ENCODE data around the gene DNAJB8.

DNAJB8 gene

GRCh38 chr3:128413413-128414205, 53.1 kb downstream of the DNAJB8 start:
- Histone ChIP-seq H3K4me1 (ENCODE audit: control insufficient read depth, insufficient read depth, low read length, poor library complexity, severe bottlenecking) (no peaks in the 10 kb centered on the region), H3K27ac (ENCODE audit: insufficient read depth, low read length, poor library complexity, severe bottlenecking) (no peak overlapping the region), H3K9me3 (ENCODE audit: control insufficient read depth, low read length) (no peaks in the 10 kb centered on the region), H3K36me3 (ENCODE audit: control insufficient read depth, insufficient read depth, low read length) (no peaks in the 10 kb centered on the region), H3K27me3 (replicated peaks; ENCODE audit: control insufficient read depth, insufficient read depth, low read length, poor library complexity, severe bottlenecking) (no peaks in the 10 kb centered on the region), H3K4me3 (ENCODE audit: insufficient read depth, low read depth, low read length, poor library complexity, severe bottlenecking) (no peak overlapping the region)
- no peak for DNase-seq

- Histone ChIP-seq H3K27ac (ENCODE audit: insufficient read depth, low read length, poor library complexity, severe bottlenecking) (no peak overlapping the region), H3K36me3 (ENCODE audit: control insufficient read depth, insufficient read depth, low read length) (no peaks in the 10 kb centered on the region), H3K9me3 (ENCODE audit: control insufficient read depth, low read length) (no peaks in the 10 kb centered on the region), H3K4me1 (ENCODE audit: control insufficient read depth, insufficient read depth, low read length, poor library complexity, severe bottlenecking) (no peaks in the 10 kb centered on the region), H3K4me3 (ENCODE audit: insufficient read depth, low read depth, low read length, poor library complexity, severe bottlenecking) (no peak overlapping the region), H3K27me3 (replicated peaks; ENCODE audit: control insufficient read depth, insufficient read depth, low read length, poor library complexity, severe bottlenecking) (no peaks in the 10 kb centered on the region)
- no peak for DNase-seq
Measured at GRCh38 chr3:128413003-128413370, 53.7 kb downstream of the DNAJB8 start.
